Measurements from ENCODE around the gene RAI1. TPM values are rescaled to one million over a fixed set of nuclear protein-coding genes. Genes with fewer than 3 reads are reported as not detected.

Gene RAI1
- total and polyA plus RNA-seq, 9 donors: 1.5 to 57.7 (median 35.3) TPM

- no peak for DNase-seq
- WGBS, 3 donors: 88 to 90% (median 90%) methylated on average over 6 of the region's 6 CpGs
- Histone ChIP-seq H3K9me3 (no peaks in the 10 kb centered on the region), H3K36me3 (no peaks in the 10 kb centered on the region), H3K4me1 (ENCODE audit: insufficient read depth) (peaks cover 7% of the 10 kb centered on the region), H3K27me3 (no peaks in the 10 kb centered on the region), H3K27ac (no peak overlapping the region), H3K4me3 (no peak overlapping the region)
- no peak for TF ChIP-seq EP300 (IDR thresholded peaks at IDR 0.05)
- TF ChIP-seq POLR2A (IDR thresholded peaks at IDR 0.05): no peak
- no peak for TF ChIP-seq CTCF (IDR thresholded peaks at IDR 0.05)
- intact Hi-C loops (cut with DNase I): loop anchor here (2.0 to 10.0 kb wide), 10 partner anchors 75 to 358 kb away; partner anchors contain the start of genes ATPAF2 (in 2 of the 4) and GID4 (in 2 of the 4)
Measured at GRCh38 chr17:17679748-17680147, 1.5 kb upstream of the RAI1 start.

GRCh38 chr17:17680477-17681186 lies 626 bp upstream of the RAI1 start:
- intact Hi-C loops (cut with DNase I): loop anchor here (2.0 to 10.0 kb wide), 10 partner anchors 74 to 357 kb away; partner anchors contain the start of genes ATPAF2 (in 2 of the 4) and GID4 (in 2 of the 4)
- DNase-seq: no peak
- WGBS, 3 donors: 49 to 51% (median 50%) methylated on average over 12 of the region's 12 CpGs
- no peaks in the 10 kb centered on the region for H3K9me3 ChIP-seq
- no peak for TF ChIP-seq EP300 (IDR thresholded peaks at IDR 0.05)
- no peak for TF ChIP-seq CTCF (IDR thresholded peaks at IDR 0.05)
- no peak for TF ChIP-seq POLR2A (IDR thresholded peaks at IDR 0.05)
- no peaks in the 10 kb centered on the region for H3K36me3 ChIP-seq
- H3K27me3 ChIP-seq: no peaks in the 10 kb centered on the region
- peak overlapping the region; percentile 68 for H3K4me3 ChIP-seq
- H3K4me1 ChIP-seq (ENCODE audit: insufficient read depth): peaks cover 14% of the 10 kb centered on the region
- H3K27ac ChIP-seq: peak overlapping the region; percentile 89 to 96

DNA sequence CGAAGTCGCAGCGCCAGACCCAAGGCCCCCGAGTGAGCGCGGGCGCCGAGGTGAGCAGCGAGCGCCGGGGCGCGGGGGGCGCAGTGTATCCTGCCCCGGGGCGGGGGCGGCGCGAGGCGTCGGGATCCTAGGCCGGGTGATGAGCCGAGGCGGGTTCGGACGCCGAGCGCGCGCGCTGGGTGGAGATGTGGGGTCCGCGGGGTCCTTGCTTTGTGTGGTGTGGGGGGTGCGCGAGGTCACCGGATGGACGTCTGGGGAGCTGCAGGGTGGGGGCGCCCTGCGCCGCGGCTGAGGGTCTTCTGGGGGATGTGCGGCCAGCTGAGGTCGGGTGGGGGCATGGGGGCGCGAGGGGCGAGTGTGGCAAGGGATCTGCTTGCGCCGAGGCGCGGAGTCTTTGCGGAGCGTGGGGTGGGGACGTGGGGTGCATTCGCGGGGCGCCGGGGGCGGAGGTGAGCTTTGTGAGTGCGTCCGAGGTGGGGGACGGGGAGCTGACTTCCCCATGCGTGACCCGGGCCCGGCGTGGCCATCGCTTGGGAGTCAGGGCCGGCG lies 560 bp downstream of the RAI1 start:
- DNase-seq: peak; percentile 60 to 80 (median 74)
- H3K27me3 ChIP-seq: no peaks in the 10 kb centered on the region
- H3K4me1 ChIP-seq (ENCODE audit: insufficient read depth): peaks cover 23% of the 10 kb centered on the region
- no peaks in the 10 kb centered on the region for H3K36me3 ChIP-seq
- H3K27ac ChIP-seq: peak overlapping the region; percentile 89 to 96
- peak overlapping the region; percentile 68 for H3K4me3 ChIP-seq
- H3K9me3 ChIP-seq: no peaks in the 10 kb centered on the region
- WGBS, 3 donors: 0 to 2% (median 1%) methylated on average over 49 to 68 of the region's 68 CpGs
- TF ChIP-seq POLR2A (IDR thresholded peaks at IDR 0.05): no peak
- TF ChIP-seq CTCF (IDR thresholded peaks at IDR 0.05): no peak
- TF ChIP-seq EP300 (IDR thresholded peaks at IDR 0.05): no peak
- intact Hi-C loops (cut with DNase I): loop anchor here (2.0 to 10.0 kb wide), 10 partner anchors 73 to 355 kb away; partner anchors contain the start of genes ATPAF2 (in 2 of the 4) and GID4 (in 2 of the 4)

- 0 to 1% (median 1%) methylated on average over 28 to 49 of the region's 49 CpGs for WGBS, 3 donors
- peak overlapping the region; percentile 68 for H3K4me3 ChIP-seq
- H3K27ac ChIP-seq: peak overlapping the region; percentile 89 to 96
- H3K36me3 ChIP-seq: no peaks in the 10 kb centered on the region
- intact Hi-C loops (cut with DNase I): loop anchor here (5.0 to 10.0 kb wide), 8 partner anchors 72 to 355 kb away; partner anchors contain the start of genes ATPAF2 (in 2 of the 4) and GID4 (in 2 of the 4)
- TF ChIP-seq CTCF (IDR thresholded peaks at IDR 0.05): no peak
- TF ChIP-seq EP300 (IDR thresholded peaks at IDR 0.05): no peak
- no peak for TF ChIP-seq POLR2A (IDR thresholded peaks at IDR 0.05)
- H3K9me3 ChIP-seq: no peaks in the 10 kb centered on the region
- peaks cover 25% of the 10 kb centered on the region for H3K4me1 ChIP-seq (ENCODE audit: insufficient read depth)
- H3K27me3 ChIP-seq: no peaks in the 10 kb centered on the region
- peak in 2 of 5 donors; percentile 75 to 78 for DNase-seq
Measured at GRCh38 chr17:17682293-17682736, 1.1 kb downstream of the RAI1 start.

All from ovary (tissue), 9 donors.